HG03460 (cell line): Measurements from ENCODE around the gene ARMC2.
"Not testable (repeated sequence)": the region's sequence is repeated elsewhere in the genome, so short reads cannot be mapped to it uniquely, and the experiment has no call there.

ENCODE experiments used
- ATAC-seq: cut with Tn5 transposase; IDR thresholded peaks from one replicate; pipeline ENCODE4 v1.9.1; 2021; ENCODE audit not compliant: unreplicated experiment

The ARMC2 gene

DNA sequence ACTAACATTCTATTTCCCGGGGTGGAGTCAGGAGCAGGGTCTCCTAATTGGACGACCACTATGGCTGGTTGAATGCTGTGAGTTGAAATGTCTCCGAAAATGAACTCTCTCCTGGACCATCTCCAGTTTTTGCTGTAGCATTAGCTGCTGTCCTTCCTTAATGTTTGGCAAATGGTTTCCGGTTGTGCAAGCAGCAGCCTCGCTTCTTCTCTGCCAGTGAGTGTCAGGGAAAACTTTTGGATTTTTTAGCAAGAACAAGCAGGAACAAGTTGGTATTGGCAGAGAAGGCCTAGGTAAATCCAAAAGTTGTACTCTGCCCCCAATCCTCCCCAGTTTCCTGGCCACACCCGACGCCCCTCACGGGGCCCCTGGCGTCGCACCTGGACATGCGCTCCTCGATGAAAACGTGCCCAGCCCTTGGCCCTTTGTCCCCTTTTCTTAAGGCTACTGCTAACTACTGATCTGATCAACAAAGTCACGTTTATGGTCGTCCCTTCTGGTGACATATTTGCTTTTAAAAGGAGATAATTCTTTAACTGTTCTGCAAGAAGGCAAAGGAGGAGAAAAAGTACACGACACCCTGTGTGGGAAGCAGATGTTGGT, 103.2 kb downstream of the ARMC2 start:
- ATAC-seq: no peak

DNA sequence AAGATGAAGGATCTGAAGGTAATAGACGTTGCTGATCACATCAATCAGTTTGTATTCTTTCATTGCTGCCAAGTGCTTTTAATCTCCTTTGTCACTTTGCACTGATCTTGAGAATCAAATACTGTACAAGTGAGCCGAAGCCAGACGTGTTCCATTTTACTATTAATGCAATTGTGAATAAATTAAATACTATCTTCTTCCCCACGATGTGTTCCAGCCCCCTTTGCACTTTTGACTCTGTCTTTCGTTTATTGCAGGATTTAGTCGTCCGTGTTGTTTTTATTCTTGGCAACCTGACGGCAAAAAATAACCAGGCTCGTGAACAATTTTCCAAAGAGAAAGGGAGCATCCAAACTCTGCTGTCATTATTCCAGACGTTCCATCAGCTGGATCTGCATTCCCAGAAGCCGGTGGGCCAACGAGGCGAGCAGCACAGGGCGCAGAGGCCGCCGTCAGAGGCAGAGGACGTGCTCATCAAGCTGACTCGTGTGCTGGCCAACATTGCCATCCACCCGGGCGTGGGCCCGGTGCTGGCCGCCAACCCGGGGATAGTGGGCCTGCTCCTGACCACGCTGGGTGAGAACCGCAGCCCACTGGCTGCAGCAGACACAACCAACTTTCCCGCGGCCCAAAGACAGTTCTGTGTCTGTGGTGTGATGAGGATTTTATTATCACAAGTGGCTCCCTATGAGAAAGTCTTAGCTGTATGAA, 104.7 kb downstream of the ARMC2 start:
- no peak for ATAC-seq

DNA sequence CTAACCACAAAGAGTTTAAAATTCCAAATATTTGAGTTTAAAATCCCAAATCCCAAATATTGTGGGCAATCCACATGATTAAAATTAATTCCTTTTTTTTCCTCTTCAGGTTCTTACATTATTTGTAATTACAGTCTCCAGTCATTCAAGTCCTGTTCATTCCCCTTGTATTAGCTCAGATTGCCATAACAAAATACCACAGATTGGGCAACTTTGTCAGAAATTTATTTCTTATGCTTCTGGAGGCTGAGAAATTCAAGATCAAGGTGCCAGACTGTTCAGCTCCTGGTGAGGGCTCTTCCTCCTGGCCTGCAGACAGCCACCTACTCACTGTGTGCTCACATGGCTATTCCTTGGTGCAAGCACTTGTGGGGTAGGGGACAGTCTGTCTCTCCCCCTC, 105.5 kb downstream of the ARMC2 start:
- ATAC-seq: no peak

DNA sequence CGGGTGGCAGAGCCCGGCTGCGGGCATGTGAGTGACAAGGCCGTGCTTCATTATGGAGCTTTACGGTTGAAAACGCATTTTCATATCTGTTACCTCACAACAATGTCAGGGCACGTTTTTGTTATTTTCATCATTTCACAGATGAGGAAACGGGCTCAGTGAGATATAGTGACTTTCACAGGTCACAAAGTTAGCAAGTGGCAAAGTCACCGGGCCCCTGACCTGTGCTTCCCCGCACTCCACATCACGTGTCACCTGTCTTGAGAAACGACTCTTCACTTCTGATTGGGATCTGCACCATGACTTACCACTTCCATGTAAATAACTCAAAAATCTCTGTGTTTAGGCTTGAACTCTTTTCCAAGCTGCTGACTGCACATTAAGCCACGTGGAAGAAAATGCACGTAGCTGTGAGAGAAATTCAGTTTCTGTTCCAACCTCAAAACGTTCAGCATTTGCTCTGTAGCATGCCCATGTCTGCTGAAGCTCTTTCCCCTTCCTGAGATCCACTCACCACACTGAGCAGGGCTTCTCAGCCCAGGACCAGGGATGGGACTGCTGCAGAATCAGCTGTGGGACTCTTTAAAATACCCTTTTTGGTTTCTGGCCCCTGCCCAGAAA, 107.2 kb downstream of the ARMC2 start:
- ATAC-seq: no peak

DNA sequence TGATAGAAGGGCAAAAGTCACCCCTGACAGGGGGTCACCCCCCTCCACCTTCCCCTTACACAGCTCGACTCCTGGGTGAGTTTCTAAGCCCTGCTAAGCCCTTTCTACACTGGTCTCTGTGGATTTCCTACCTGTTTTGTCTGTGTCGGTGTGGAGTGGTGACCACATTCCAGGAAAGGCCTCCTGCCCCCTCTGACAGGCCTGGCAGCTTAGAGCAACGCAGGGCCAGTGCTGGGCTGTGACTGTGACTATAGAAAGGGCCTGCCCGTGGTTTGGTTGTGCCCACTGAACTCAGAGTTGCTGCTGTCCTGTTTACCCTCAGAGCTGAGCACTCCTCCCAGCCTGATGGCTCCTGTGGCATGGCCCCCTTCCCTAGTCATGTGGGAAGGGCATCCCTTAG, 109.0 kb downstream of the ARMC2 start:
- no peak for ATAC-seq

DNA sequence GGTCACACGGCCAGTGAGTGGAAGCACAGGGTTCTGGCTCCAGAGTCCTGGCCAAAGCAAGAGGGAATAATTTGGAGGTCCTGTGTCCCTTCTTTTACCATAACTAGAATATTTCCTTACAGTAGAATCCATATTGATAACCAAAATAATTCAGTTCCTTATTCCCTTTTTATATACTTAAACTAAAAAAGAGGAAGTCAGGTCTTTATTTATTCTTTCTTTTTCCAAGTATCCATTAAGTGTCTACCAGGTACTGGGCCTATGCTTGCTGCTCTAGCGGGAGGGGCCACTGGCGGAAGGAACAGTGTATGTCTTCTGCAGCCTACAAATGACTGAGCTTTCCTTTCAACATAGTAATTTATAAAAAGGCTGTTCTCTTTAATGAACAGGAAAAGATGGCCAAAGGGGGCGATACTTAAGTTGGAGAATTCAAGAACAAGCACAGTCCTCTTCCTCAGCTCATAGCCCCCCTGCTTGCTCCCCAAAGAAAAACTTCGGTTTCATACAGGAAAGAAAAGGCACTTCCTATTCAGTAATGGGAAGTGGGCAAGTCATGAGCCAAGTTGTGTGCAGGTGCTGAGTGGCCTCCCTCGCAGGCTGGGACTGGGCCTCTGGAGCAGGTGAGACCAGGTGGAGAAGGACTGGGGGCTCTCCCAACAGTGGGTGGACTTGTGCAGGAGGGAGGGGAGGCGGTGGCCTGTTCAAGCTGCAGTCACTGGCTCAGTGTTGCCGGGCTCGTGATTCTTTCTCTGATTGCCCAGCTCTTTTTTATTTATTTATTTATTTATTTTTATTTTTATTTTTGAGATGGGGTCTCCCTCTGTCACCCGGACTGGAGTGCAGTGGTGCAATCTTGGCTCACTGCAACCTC, 110.9 kb downstream of the ARMC2 start:
- ATAC-seq: no peak

DNA sequence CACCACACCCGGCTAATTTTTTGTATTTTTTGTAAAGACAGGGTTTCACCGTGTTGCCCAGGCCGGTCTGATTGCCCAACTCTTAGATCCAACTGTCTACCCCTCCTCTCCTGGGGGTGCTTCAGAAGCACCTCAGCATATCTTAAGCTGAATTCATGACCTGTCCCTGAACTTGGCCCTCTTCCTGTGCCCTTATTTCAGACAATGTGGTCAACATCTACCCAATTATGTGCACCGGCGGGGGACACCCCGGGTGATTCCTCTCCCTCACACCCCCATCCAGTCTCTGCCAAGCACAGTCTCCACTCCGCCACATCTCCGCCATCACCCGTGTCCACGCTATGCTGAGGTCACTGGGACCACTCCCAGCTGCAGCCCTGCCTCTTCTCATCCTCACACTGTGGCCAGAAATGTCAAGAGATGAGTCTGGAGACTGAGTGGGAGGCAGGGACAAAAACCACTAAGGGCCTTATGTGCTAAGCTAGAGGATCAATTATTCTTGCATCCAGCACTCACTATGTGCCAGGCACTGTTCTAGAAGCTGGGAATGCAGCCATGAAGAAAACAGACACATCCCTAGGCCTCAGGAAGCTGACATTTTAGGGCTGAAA, 111.9 kb downstream of the ARMC2 start:
- ATAC-seq: no peak

DNA sequence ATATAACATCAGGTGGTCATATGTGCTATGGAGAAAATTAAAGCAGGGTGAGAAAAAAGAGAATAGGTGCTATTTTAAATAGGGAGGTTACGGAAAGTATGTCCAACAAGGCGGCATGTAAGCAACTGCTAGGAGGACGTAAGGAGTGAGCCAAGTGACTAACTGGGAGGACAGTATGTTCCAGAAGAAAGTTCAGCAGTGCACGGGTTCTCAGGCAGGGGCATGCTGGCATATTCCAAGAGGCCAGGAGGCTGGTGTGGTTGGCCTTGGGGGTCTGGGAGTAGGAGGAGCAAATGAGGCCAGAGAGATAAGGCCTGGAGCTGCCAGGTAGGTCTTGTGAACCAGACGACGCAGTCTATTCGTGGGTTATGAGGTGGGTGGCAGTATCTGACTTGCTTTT, 112.4 kb downstream of the ARMC2 start:
- ATAC-seq: no peak

DNA sequence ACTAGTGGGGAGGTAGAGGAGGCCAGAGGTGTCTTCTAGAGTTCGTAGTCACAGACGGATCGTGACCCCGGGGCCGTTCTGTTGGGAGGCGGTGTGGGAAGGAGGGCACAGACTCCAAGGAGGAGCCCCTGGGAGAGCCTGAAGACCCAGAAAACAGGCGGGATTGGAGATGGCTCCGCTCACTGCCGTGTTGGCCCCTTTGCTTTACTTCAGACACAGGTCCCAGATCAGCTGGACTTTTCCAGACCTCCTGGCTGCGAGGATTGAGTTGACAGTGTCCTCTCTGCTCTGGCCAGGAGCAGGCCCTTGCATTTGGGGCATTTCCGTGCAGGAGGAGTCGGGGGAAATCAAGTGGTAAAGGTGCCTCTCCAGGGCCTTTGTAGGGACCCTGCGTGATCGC, 112.9 kb downstream of the ARMC2 start:
- no peak for ATAC-seq

DNA sequence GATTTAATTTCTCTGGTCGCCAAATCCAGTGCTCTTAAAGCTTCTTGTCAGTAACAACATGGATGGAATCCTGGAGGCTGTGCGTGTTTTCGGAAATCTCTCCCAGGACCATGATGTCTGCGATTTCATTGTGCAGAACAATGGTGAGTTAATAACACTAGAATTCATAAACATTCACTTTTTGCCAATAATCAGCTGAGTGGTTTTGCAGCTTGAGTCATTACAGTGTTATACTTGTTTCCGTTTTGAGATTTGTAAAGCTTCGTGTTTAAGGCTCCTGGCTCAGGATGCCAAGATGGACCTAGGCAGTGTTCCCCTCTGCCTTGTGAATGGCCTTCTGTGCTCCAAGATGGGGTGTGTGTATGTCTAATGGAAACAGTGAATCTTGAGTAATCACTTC, 113.8 kb downstream of the ARMC2 start:
- no peak for ATAC-seq

DNA sequence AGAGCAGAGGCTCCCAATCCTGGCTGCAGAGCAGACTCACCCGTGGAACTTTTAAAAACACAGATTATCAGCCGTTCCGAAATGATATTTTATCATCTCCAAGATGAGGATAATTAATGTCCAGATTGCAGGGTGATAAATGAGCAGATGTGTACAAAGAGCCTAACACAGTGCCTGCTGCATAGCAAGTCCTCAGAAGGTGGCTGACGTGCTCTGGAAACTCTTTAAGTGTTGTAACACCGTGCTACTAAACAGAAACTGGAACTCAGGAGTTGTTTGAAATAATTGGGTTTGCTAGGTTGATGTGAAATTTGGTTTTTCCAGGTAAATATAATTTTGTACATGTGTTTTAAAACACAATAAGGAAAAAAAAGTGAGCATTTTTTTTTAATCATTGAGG, 118.0 kb downstream of the ARMC2 start:
- ATAC-seq: no peak

DNA sequence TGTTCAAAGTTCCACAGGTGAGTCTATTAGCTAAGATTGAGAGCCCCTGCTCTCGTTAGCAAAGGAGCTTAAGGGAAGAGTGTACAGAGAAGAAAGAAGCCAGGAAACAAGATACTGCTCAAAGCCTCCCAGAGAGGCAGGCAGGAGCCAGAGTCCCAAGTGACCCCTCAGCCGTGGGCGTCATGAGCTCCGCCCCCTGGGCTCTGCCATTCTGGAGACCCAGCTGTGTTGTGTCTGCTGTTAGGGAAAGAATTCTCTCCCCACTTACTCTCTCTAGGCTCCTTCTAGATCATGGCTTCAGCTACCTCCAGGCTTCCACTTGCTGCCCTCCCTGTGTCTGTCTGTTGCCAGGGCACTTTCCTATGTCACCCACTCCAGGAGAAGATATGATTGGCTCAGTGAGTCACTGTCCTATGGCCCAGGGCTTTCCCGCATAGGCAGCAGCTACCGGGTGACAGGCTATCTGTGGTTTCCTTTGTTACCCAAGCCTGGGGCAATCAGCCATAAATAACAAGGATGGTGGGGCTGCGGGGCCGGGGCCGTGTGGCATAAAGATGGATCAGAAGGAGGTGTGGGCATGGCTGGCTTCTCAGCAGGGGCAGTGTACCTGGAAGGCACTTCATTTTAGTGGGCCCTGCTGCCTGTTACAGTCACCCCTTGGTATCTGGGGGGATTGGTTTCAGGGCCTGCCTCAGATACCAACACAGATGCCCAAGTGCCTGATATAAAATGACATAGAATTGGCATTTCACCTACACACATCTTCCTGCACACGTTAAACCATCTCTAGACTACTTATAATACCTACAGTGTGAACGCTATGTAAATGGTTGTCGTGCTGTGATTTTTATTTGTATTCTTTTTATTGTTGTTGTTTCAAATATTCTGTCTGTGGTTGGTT, 118.9 kb downstream of the ARMC2 start:
- no peak for ATAC-seq

DNA sequence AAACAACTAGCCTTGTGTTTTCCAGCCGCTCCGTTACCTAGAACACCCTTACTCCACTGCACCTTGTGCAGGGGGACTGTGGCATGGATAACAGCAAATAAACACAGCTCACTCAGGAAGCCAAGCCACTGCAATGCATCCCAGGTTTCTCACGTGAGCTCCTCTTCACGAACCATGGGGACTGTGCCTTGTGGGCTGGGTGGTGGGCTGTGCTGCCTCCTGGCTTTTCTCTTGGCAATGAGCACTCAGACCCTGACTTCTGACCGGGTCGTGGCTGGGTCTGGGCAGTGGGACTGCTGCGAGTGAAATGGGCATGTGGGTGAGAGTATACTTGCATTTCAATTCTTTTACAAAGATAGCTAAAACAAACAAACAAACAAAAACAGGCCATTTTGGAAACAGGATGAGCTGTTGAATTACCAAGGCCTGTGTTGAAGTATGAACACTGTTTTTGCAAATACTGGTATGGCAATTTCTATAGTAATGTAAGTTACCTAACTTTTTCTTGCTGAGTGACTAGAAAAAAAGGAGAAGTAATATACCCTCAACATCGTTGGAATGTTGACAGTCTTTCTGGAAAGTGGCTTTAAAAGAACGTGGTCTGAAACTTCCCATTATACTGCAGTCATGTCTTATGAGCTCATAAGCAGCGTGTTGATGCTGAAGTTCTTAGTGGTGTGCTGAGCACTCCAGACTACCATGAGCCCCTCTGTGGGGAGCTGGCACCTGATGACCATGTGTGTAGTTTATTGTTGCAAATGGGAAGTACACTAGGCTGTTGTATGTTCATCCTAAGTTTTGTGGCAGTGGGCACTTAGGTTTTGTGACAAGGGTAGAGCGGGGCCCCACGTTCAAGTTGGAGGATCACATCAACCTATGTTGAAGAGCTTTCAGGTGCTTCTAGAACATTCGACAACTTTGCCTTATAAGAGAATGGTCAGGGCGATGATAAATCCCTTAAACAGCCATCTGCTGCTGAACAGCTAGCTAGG, 120.4 kb downstream of the ARMC2 start:
- ATAC-seq: no peak

DNA sequence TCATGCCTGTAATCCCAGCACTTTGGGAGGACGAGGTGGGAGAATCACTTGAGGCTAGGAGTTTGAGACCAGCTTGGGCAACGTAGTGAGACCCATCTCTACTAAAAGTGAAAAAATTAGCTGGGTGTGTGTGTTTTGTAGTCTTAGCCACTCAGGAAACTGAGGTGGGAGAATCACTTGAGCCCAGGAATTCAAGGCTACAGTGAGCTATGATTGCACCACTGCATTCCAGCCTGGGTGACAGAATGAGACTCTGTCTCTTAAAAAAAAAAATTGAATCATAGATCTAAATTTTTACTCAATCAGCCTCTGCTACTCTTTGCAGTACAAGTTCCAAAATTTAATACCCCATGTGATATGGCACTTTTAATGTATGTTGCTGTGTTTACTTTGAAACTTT, 121.6 kb downstream of the ARMC2 start:
- ATAC-seq: no peak

DNA sequence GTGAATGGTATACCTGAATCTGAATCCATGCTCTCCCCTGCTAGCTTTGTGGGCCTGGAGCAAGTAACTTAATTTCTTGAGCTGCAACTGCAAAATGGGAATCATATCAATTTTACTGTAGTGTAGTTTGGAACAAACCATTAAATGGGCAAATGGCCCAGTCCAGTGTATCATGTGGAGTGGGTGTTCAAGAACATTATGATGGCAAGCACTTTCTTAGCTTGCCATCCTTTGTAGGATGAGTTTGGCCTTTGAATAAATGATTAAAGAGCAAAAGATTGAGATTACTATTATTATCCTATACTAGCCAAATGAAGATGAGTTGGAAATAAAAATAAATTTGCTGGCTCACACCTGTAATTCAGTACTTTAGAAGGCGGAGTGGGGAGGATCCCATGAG, 126.0 kb downstream of the ARMC2 start:
- no peak for ATAC-seq

DNA sequence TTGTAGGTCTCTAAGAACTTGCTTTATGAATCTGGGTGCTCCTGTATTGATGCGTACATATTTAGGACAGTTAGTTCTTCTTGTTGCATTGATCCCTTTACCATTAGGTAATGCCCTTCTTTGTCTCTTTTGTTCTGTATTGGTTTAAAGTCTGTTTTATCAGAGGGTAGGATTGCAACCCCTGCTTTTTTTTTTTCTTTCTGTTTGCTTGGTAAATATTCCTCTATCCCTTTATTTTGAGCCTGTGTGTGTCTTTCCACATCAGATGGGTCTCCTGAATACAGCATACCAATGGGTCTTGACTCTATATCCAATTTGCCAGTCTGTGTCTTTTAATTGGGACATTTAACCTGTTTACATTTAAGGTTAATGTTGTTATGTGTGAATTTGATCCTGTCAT, 130.4 kb downstream of the ARMC2 start:
- ATAC-seq: not testable (repeated sequence)

DNA sequence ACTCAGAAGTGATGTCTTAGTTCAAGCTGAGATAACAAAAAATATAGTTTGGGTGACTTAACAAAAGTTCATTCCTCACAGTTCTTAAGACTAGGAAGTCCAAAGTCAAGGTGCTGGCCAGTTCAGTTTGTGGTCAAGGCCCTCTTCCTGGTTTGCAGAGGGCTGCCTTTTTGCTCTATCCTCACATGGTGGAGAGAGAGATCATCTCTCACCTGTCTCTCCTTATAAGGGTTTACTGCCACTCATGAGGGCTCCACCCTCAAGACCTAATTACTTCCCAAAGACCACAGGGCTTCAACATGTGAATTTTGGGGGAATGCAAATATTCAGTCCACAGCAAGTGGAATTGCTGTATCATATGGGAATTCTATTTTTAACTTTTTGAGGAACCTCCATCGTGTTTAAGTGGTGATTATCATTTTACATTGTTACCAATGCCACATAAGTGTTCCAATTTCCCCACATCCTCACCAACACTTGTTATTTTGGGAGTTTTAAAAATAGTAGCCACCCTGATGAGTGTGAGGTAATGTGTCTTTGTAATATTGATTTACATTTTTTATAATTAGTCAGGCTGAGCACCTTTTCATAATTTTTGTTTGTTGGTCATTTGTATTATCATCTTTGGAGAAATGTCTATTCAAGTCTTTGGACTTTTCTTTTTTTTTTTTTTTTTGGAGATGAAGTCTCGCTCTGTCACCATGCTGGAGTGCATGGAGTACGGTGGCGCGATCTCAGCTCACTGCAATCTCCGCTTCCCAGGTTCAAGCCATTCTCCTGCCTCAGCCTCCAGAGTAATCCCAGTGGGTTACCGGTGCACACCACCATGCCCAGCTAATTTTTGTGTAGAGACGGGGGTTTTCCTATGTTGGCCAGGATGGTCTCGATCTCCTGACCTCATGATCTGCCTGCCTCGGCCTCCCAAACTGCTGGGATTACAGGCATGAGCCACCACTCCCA, 134.2 kb downstream of the ARMC2 start:
- ATAC-seq: no peak

DNA sequence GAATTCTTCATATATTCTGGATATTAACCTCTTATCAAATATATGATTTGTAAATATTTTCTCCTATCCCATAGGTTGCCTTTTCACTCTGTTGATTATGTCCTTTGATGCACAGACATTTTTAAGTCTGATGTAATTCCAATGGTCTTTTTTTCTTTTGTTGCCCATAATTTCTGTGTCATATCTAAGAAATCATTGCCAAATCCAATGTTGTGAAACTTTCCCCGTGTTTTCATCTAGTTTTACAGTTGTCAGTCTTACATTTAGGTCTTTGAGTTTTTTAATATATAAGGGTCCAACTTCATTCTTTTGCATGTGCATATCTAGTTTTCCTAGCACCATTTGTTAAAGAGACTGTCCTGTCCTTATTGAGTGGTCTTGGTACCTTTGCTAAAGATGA, 134.9 kb downstream of the ARMC2 start:
- ATAC-seq: no peak
